Pulmonary artery endothelial cell (primary cell): ENCODE measurements around the gene LCAT. TPM values are rescaled to one million over a fixed set of nuclear protein-coding genes. Genes with fewer than 3 reads are reported as not detected.
"Not testable (repeated sequence)": the region's sequence is repeated elsewhere in the genome, so short reads cannot be mapped to it uniquely, and the experiment has no call there.

Source experiments
- DNase-seq: peaks from one replicate; pipeline ENCODE4 v3.0.0-alpha.2; 2011; ENCODE audit warnings: low read depth, low spot score
- total RNA-seq: library from RNA; depleted of rRNA; stranded (reverse); fragments of >200 nt; gene quantifications from 2 replicates; pipeline ENCODE4 v1.2.3, GENCODE V29; 2014

Gene LCAT
- total RNA-seq, 1 donor from 2014 or later = 2.1 TPM

DNA sequence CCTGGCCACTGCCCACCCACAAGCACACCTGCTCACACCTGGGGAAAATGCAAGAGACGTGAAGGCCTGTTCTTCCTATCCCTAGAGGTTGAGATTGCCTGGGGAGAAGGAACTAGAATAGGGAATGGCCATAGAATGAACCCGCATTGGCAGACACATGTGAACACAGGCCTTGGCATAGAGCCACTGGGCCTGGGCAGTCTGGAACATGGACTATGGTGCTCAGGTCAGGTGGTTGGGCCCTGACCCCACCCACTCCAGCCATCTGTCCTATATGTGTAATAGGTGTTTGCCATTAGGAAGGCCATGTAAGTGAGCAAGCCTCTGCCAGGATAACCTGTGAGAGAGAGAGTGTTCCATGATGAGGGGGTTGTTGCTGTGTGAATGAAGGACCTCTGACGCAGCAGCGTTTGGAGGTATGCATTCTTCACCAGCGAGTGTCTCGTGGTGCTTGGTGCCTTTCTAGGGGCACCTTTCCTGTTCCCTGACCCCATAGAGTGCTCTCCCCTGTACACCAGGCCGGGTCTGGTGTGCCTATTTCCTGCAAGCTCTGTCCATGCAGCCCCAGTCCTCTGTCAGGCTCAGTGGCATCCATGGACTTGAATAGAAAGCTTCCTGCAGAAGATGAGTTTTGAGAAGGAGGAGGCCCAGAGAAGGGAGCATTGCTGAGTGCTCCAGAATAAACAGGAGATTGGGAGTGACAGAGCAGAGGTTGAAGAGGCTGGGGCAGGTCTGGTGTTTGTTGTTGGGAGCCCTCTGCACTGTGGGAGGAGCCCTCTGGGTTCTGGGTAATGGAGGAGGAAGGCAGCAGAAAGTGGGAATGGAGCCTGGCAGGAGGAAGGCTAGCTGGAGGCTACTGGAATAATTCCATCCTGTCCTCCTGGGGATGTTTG lies 27.8 kb downstream of the LCAT start:
- no peak for DNase-seq

DNA sequence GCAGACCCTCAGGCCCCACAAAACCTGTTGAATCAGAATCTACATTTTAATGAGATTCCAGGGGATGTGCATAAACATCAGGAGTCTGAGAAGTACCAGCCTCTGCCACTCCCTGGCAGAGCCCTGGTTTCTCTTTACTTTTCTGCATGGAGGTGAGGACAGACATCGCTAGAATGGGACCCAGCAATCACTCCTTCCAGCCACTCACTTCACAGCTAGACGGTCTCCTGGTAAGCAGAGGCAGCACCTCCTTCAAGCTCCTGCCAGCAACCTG lies 28.5 kb downstream of the LCAT start:
- not testable (repeated sequence) for DNase-seq

DNA sequence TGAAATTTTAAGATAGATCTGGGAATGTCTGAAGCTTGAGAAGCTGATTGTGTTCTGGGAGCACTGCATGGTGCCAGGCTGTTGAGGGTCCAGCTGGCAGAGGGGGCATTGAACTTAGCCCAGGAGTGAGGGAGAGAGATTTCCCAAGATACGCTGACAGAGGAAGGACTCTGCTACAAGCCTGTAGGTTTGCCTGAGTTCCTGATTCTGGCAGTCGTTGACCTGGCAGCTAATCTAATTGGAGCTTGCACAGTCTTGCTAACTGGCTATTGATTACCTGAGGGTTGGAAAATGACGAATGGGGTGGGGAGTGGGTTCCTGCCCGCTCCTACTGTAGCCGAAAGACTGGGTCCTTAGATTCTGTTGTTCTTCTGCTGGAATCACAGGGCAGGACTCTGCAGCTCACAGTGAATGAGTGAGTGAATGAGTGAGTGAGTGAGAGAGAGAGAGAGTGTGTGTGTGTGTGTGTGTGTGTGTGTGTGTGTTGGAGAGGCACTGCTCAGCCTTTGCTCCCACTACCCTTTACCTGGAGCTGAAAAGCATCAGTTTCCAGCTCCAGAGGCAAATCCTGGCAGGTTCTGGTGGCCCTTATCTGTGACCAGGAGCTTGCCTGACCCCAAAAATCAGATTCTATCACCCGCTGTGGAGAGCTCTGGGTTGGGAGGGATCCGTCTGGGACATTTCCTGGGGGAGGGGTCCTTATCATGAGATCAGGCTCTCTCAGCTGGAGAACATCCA lies 29.0 kb downstream of the LCAT start:
- DNase-seq = no peak

DNA sequence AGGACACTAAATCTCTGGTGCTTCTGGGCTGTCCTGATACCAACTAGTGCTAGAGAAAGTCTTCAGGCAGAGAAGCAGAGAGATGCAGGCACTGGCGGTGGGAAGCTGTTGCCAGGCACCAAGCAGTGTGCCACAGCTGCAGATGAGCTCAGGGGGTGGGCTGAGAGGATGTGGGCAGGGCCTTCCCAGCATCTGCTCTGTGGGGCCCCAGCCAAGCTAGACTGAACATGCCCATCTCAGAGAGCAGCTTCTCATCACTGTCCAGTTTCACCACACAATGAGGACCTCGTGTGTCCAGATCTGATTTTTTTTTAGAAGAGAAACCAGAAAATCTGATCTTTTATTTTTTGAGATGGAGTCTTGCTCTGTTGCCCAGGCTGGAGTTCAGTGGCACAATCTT lies 33.8 kb downstream of the LCAT start:
- no peak for DNase-seq

DNA sequence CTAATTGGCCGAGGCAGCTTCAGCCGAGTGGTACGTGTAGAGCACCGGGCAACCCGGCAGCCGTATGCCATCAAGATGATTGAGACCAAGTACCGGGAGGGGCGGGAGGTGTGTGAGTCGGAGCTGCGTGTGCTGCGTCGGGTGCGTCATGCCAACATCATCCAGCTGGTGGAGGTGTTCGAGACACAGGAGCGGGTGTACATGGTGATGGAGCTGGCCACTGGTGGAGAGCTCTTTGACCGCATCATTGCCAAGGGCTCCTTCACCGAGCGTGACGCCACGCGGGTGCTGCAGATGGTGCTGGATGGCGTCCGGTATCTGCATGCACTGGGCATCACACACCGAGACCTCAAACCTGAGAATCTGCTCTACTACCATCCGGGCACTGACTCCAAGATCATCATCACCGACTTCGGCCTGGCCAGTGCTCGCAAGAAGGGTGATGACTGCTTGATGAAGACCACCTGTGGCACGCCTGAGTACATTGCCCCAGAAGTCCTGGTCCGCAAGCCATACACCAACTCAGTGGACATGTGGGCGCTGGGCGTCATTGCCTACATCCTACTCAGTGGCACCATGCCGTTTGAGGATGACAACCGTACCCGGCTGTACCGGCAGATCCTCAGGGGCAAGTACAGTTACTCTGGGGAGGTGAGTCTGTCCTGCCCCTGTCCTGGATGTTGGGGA lies 34.7 kb downstream of the LCAT start:
- DNase-seq = no peak

DNA sequence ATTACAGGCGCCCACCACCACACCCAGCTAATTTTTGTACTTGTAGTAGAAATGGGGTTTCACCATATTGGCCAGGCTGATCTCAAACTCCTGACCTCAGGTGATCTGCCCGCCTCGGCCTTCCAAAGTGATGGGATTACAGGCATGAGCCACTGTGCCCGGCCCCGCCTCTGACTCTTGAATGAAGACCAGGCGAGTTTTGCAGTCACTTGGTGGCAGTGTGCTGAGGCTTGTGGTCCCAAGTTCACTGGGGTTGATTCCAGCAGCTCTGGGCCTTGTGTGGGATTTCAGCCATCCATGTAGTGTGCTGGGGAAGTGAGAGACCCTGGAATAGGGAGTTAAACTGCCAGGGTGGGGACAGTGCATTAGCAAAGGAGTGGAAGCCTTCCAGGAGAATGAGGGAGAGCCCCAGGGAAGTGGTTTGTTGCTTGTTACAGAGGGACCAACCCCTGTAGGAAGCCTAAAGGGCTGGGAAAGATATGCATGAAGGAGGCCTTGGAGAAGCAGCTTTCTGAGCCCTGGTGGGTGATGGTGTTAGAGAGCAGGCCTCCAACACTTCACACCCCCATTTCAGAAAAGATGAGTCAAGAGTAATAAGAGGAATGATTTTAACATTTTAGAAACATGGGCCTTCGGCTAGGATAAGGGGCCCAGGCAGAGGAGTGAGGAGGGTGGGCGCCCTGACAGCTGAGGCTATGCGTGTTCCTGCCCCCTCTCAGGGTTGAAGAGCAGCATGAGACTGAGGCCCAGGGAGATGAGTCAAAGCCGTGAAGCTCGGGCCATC lies 36.3 kb downstream of the LCAT start:
- DNase-seq = no peak

DNA sequence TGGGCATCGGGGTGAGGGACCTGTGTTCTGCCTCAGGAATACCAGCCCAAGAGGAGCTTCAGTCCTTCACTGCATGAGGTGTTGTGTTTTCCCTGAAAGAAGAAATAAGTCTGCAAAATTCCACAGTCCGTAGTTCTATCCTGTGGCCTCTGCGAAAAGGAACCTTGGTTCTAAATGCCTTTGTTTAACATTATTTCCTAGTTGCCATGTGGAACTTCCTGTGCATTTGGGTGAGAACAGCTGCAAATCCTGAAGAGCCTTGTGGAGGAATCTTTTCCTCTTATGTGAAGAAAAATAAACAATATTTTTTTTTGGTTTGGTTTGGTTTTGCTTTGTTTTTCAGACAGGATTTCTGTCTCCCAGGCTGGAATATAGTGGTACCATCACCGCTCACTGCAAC lies 41.1 kb downstream of the LCAT start:
- peak; percentile 54 for DNase-seq

DNA sequence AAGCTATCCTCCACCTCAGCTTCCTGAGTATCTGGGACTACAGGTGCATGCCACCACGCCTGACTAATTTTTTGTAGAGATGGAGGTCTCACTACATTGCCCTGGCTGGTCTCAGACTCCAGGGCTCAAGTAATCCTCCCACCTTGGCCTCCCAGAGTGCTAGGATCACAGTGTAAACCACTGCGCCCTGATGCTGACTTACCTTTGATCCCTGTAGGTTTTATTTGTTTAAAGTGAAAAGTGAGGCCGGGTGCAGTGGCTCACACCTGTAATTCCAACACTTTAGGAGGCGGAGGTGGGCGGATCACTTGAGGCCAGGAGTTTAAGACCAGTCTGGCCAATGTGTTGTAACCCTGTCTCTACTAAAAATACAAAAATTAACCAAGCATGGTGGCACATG lies 42.2 kb downstream of the LCAT start:
- DNase-seq = no peak

DNA sequence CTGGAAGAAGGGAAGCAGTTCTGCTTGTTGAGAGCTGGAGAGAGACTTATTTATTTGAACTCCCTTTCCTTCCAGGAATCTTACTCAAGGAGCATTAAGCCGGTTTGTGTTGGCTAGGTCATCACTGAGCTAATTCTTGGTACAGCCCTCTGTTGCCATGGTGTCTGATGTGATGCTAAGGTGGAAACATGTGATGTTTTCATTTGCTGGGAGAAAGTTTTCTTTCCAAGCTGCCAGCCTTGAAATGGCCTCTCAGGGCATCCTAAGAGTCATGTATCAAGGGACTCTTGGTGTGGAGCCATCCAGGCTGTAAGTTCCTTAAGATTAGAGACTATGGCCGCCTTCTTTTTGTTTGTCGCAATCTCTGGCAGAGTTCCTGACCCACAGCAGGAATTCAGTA lies 46.7 kb downstream of the LCAT start:
- peak; percentile 71 for DNase-seq

DNA sequence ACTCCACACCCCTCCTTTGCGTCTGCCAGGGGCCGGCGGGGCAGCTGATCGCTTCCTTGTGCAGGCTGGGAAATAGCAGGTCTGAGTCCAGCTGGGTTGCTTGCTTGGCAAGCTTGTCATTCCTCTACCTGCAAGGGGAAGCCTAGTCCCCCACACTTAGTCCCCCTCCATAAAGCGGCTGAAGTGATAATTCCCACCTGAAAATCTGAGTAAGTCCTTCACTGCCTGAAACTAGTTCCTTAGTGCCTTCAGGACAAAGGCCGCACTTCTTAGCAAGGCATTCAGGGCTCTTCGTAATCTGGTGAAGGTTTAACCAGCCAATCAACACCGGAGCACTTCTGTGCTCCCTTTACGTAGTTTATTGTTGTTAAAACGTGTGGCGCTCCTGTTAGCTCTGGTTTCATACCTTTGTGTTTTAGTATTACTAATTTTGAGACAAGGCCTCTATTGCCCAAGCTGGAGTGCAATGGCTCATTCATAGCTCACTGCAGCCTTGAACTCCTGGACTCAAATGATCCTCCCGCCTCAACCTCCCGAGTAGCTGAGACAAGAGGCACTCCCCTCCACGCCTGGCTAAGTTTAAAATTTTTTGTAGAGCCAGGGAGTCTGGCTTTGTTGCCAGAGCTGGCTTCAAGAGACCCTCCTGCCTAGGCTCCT lies 50.0 kb downstream of the LCAT start:
- DNase-seq = no peak

DNA sequence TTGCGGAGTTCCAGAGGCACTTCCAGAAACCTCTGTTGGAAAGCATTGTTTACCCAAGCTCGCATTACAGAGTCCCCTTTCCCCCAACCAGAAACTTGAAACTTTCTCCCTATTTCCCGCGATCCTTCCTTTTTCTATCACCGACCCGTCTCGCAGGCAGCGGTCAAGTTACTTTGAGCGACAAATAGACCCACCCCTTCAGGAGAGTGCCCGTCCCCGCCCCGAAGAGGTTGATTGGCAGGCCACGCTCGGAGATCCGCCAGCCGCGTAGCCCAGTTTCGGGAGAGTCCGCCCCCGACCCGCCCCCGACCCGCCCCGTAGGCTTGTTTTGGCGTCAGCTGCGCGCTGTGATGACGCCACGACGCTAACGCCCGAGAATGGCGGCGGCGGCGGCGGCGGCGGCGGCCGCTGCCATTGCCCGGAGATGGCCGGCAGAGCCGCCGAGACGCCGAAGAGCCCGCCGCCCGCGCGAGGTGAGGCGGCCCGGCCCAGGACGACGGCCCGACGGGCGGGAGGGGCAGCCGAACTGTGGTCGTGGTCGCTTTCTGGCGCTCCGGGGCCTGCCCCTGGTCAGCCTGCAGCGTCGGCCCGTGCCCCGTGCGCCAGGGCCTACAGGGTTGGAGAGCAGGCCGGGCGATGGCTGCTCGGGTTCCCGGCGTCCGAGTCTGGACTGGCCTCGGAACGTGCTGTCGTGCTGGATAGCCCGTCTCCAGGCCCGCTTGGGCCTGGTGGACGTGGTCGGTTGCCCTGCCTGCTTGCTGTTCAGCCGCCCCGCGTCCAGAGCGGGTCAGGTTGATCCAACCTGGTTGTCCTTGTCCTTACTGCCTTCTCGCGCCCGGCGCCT lies 50.8 kb downstream of the LCAT start, which contains the start of gene PSKH1:
Gene PSKH1, plus strand, starts transcription at position 356 of the 844 bp plus-strand sequence. CDS start 15,496 bp downstream, outside the sequence.
- peak; percentile 87 for DNase-seq

DNA sequence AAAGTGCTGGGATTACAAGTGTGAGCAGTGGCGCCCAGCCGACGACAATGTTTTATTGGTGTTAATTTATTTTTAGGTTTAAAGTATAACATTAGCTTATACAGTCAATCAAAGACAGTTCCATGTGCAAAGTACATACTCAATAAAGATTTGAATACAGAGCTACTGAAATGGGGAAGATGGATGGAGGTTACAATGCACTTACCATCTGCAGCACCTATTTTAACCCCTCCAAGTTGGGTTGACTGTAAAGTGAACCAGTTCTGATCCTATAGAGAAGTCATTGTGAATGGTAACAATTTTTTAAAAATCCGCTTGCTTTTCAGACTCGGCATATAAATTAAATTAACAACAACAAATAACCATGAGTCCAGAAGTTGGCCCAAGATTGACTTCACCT lies 51.5 kb downstream of the LCAT start:
- DNase-seq = no peak

Other genes with a start within 250 kb of the LCAT start
- gene GFOD2, start 224.8 kb downstream of the LCAT start, total RNA-seq = 40.6 and 41.6 TPM in 2 replicates
- gene RANBP10, start 137.6 kb downstream of the LCAT start, total RNA-seq = 5.7 and 7.0 TPM in 2 replicates
- gene TSNAXIP1, start 137.2 kb downstream of the LCAT start, total RNA-seq = 0.20 and 0.60 TPM in 2 replicates
- 34.2 and 56.6 TPM in 2 replicates for gene THAP11, start 101.8 kb downstream of the LCAT start, total RNA-seq
- gene NUTF2, start 97.2 kb downstream of the LCAT start, total RNA-seq = 230 and 252 TPM in 2 replicates
- 23.2 and 27.1 TPM in 2 replicates for gene CENPT, start 96.4 kb downstream of the LCAT start, total RNA-seq
- 73.7 and 85.2 TPM in 2 replicates for gene EDC4, start 71.1 kb downstream of the LCAT start, total RNA-seq
- gene NRN1L, start 59.2 kb downstream of the LCAT start, total RNA-seq = not detected in 2 replicates
- gene PSKH1, start 50.9 kb downstream of the LCAT start, total RNA-seq = 15.3 and 15.4 TPM in 2 replicates
- 0.26 and 0.35 TPM in 2 replicates for gene CTRL, start 12.3 kb downstream of the LCAT start, total RNA-seq
- 58.8 and 87.0 TPM in 2 replicates for gene PSMB10, start 7.3 kb downstream of the LCAT start, total RNA-seq
- gene SLC12A4, start 24.5 kb upstream of the LCAT start, total RNA-seq = 57.2 and 73.1 TPM in 2 replicates
- not detected in 2 replicates for gene DPEP3, start 36.4 kb upstream of the LCAT start, total RNA-seq
- 0.42 TPM in 1 of 2 replicates, not detected in the other for gene DPEP2, start 55.4 kb upstream of the LCAT start, total RNA-seq
- not detected in 2 replicates for gene DPEP2NB, start 71.8 kb upstream of the LCAT start, total RNA-seq
- gene DDX28, start 79.1 kb upstream of the LCAT start, total RNA-seq = 12.9 and 16.4 TPM in 2 replicates
- gene DUS2, start 79.2 kb upstream of the LCAT start, total RNA-seq = 20.4 and 21.7 TPM in 2 replicates
- 11.0 and 13.8 TPM in 2 replicates for gene NFATC3, start 141.2 kb upstream of the LCAT start, total RNA-seq